C4-2B (cell line): Measurements from ENCODE around the gene SMARCA5.

Experiments
- ZFX ChIP-seq: fragments of 450-650 bp; IDR thresholded peaks from 2 replicates; pipeline ENCODE4 v1.6.1; 2017
- TF ChIP-seq, protein P1 (sequence below): fragments of 450-650 bp; conservative IDR thresholded peaks from 2 replicates; pipeline ENCODE4 v1.5.1; 2017; ENCODE audit warnings: mild to moderate bottlenecking

DNA sequence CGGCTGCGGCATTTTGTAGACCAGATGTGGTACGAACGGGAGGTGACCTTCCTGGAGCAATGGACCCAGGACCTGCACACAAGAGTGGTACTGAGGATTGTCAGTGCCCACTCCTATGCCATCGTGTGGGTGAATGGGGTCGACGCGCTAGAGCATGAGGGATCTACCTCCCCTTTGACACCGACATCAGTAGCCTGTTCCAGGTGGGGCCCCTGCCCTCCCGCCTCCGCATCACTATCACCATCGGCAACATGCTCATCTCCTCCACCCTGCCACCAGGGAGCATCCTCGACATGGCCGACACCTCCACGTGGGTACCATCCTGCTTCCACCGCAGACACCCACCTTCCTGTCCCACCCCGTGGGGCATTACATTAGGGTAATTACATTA is 46.2 kb downstream of the SMARCA5 start:
- TF ChIP-seq, protein P1, sequence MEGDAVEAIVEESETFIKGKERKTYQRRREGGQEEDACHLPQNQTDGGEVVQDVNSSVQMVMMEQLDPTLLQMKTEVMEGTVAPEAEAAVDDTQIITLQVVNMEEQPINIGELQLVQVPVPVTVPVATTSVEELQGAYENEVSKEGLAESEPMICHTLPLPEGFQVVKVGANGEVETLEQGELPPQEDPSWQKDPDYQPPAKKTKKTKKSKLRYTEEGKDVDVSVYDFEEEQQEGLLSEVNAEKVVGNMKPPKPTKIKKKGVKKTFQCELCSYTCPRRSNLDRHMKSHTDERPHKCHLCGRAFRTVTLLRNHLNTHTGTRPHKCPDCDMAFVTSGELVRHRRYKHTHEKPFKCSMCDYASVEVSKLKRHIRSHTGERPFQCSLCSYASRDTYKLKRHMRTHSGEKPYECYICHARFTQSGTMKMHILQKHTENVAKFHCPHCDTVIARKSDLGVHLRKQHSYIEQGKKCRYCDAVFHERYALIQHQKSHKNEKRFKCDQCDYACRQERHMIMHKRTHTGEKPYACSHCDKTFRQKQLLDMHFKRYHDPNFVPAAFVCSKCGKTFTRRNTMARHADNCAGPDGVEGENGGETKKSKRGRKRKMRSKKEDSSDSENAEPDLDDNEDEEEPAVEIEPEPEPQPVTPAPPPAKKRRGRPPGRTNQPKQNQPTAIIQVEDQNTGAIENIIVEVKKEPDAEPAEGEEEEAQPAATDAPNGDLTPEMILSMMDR: no peak
- TF ChIP-seq ZFX: no peak
